PC-9 (cell line): Measurements from ENCODE around the gene KISS1. TPM values are rescaled to one million over a fixed set of nuclear protein-coding genes. Genes with fewer than 3 reads are reported as not detected.

Source experiments
- BruUV-seq: library from RNA; stranded (reverse); fragments of 400-500 nt; replicated peaks from 2 replicates; lab custom pipeline; 2021; lab: Mats Ljungman, UMichigan
- CTCF ChIA-PET: fragments of 300-600 bp; sonication (Branson Sonifier 250); formaldehyde crosslinking; loops from one replicate; lab custom pipeline; 2022; ENCODE audit warnings: antibody characterized with exemption; lab: Charles Lee
- POLR2A ChIA-PET: fragments of 300-600 bp; sonication (Branson Sonifier 250); formaldehyde crosslinking; loops from one replicate; lab custom pipeline; 2022; ENCODE audit warnings: antibody characterized with exemption; ENCODE audit not compliant: unreplicated experiment; lab: Charles Lee
- DNase-seq, 2 experiments: peaks; one replicate each; pipeline versions ENCODE4 v3.0.0 to v3.0.0-alpha.2; 2015 to 2022; ENCODE audit warnings: mixed read lengths in 1 of 2
- H2AFZ ChIP-seq: fragments of 200-600 bp; sonication (generic); 2 replicates; pipeline ENCODE4 v1.8.1; 2017; ENCODE audit warnings: antibody characterized with exemption
- H3F3A ChIP-seq: fragments of 200-600 bp; sonication (generic); 2 replicates; pipeline ENCODE4 v1.8.1; 2017; ENCODE audit warnings: antibody characterized with exemption, mild to moderate bottlenecking, low read depth; ENCODE audit not compliant: insufficient read depth
- H3K27ac ChIP-seq: fragments of 200-600 bp; sonication (generic); 2 replicates; pipeline ENCODE4 v1.6.1; 2016; ENCODE audit warnings: mixed run types
- H3K27me3 ChIP-seq: fragments of 200-600 bp; sonication (generic); 2 replicates; pipeline ENCODE4 v1.6.1; 2016; ENCODE audit warnings: low read depth, mixed run types; ENCODE audit not compliant: insufficient read depth
- H3K36me3 ChIP-seq: fragments of 200-600 bp; sonication (generic); 2 replicates; pipeline ENCODE4 v1.6.1; 2016; ENCODE audit warnings: low read depth, mixed run types
- H3K4me1 ChIP-seq: fragments of 200-600 bp; sonication (generic); replicated peaks from 2 replicates; pipeline ENCODE4 v1.6.1; 2016; ENCODE audit warnings: mixed run types; ENCODE audit not compliant: insufficient read depth
- H3K4me2 ChIP-seq: fragments of 200-600 bp; sonication (generic); 2 replicates; pipeline ENCODE4 v1.6.1; 2017; ENCODE audit warnings: mixed run types
- H3K4me3 ChIP-seq: fragments of 200-600 bp; sonication (generic); 2 replicates; pipeline ENCODE4 v1.6.1; 2016; ENCODE audit warnings: mixed run types
- H3K79me2 ChIP-seq: fragments of 200-600 bp; sonication (generic); 2 replicates; pipeline ENCODE4 v1.6.1; 2017; ENCODE audit warnings: low read depth, mixed run types
- H3K9me2 ChIP-seq: fragments of 200-600 bp; sonication (generic); 2 replicates; pipeline ENCODE4 v1.8.1; 2017; ENCODE audit warnings: mild to moderate bottlenecking; ENCODE audit not compliant: insufficient read depth
- H3K9me3 ChIP-seq: fragments of 200-600 bp; sonication (generic); 2 replicates; pipeline ENCODE4 v1.8.1; 2016; ENCODE audit warnings: low read depth; ENCODE audit not compliant: insufficient read depth
- H4K20me1 ChIP-seq: fragments of 200-600 bp; sonication (generic); 2 replicates; pipeline ENCODE4 v1.8.1; 2017; ENCODE audit not compliant: insufficient read depth
- EZH2 ChIP-seq: fragments of 200-600 bp; sonication (generic); IDR thresholded peaks from 2 replicates; pipeline ENCODE4 v1.8.0; 2017; ENCODE audit warnings: antibody characterized with exemption, low read depth
- intact Hi-C: fragments of 100-400 bp; cut with micrococcal nuclease; formaldehyde crosslinking; loops from one replicate; pipeline ENCODE4 v1.10.0; 2022; ENCODE audit not compliant: unreplicated experiment
- total RNA-seq: library from RNA; stranded (reverse); gene quantifications from 2 replicates; pipeline ENCODE4 v1.2.3, GENCODE V29; 2021
- TF ChIP-seq, protein P1 (sequence below): fragments of 200-600 bp; sonication (generic); conservative IDR thresholded peaks from 2 replicates; pipeline ENCODE4 v1.6.1; 2017; ENCODE audit warnings: mixed run types, antibody characterized with exemption, mild to moderate bottlenecking, moderate library complexity

KISS1 gene
- total RNA-seq, 1 experiment from 2014 or later, result 5.2 TPM

DNA sequence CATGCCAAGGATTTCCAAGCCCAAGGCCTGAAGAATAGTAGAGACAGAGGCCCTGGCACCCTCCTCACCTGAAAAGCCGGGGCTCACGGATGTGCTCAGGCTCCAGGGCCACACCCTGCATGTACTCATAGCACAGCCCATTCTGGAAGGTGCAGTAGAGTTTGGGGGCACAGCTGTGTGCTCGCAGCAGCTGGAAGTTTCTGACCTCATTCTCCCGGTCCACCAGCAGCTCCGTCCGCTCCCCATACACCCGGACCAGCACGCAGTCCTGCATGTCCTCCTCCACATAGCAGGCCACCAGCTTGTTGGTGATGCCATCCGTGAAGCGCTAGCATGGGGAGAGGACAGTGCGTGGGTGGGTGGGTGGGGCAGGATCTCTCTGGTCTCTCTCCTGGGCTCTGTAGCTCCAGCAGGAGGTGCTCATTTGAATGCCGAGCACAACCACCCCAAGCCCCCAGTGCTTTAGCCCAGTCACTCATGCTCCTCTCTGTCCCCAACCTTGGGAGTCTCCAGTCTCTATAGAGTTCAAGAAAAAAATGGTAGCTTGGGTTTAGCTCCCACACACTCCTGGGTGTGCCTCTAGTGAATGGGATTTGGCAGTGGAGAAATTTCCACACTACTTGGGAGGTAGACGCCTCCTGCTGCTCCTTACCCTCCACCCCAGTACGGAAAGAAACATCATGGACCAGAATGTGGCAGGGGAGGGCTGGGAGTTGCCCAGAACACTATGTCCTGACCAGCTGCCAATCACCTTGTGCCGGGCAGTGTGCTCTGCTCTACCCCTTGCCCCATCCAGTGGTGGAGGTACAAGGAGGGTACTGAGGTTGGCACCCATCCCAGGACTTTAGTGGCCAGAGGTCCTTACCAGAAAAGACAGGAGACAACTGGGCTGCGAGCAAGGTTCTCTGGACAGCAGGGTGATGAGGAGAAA lies 46.4 kb downstream of the KISS1 start:
- H3F3A ChIP-seq, result peaks cover 10% of the 10 kb centered on the region; the same call in 1 of the 2 replicates

DNA sequence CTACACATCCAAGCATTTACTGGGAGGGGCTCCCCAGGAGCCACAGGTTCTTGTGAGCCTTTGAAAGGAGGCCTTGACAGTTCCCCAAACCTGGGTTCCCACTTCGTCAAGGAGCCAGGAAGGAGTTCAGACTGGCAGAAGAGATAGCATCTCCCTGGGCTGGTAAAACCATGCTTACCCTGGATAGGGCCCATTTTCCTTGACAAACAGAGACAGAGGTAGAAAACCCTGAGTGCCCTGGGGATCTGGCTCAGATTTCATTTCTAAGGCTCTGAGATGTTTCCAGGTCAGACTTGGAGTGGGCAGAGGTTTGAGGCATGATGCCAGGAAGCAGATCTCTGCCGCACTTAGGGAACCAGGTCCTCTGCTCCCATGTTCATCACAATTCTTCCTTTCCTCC lies 47.2 kb downstream of the KISS1 start:
- no peak for DNase-seq
- CTCF ChIA-PET, result interaction anchor here (0.6 kb wide), 1 partner anchor 656 kb away, joined by 3 read pairs; no protein-coding TSS in a partner anchor
- Histone ChIP-seq H3K27me3 (no peaks in the 10 kb centered on the region), H3F3A (peaks cover 10% of the 10 kb centered on the region; the same call in 1 of the 2 replicates), H3K79me2 (no peaks in the 10 kb centered on the region), H3K36me3 (no peaks in the 10 kb centered on the region), H3K4me2 (no peak overlapping the region), H3K4me3 (no peak overlapping the region), H4K20me1 (no peaks in the 10 kb centered on the region), H3K27ac (no peak overlapping the region), H3K4me1 (peaks cover 16% of the 10 kb centered on the region), H3K9me2 (no peaks in the 10 kb centered on the region), H2AFZ (no peak overlapping the region), H3K9me3 (no peaks in the 10 kb centered on the region)
- TF ChIP-seq EZH2, result no peak
- TF ChIP-seq, protein P1, sequence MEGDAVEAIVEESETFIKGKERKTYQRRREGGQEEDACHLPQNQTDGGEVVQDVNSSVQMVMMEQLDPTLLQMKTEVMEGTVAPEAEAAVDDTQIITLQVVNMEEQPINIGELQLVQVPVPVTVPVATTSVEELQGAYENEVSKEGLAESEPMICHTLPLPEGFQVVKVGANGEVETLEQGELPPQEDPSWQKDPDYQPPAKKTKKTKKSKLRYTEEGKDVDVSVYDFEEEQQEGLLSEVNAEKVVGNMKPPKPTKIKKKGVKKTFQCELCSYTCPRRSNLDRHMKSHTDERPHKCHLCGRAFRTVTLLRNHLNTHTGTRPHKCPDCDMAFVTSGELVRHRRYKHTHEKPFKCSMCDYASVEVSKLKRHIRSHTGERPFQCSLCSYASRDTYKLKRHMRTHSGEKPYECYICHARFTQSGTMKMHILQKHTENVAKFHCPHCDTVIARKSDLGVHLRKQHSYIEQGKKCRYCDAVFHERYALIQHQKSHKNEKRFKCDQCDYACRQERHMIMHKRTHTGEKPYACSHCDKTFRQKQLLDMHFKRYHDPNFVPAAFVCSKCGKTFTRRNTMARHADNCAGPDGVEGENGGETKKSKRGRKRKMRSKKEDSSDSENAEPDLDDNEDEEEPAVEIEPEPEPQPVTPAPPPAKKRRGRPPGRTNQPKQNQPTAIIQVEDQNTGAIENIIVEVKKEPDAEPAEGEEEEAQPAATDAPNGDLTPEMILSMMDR, result no peak
- no TSS peak for BruUV-seq
- POLR2A ChIA-PET, result interaction anchor here (0.6 kb wide), 1 partner anchor 116 kb away, joined by 6 read pairs; no protein-coding TSS in a partner anchor
- intact Hi-C loops, result no loop called here

More for the DNA sequence above, 46.4 kb downstream of the KISS1 start:
- Histone ChIP-seq H3K27ac (no peak overlapping the region), H3K79me2 (no peaks in the 10 kb centered on the region), H3K27me3 (no peaks in the 10 kb centered on the region), H3K4me3 (no peak overlapping the region), H3K36me3 (no peaks in the 10 kb centered on the region), H2AFZ (no peak overlapping the region), H4K20me1 (no peaks in the 10 kb centered on the region), H3K4me2 (no peak overlapping the region), H3K9me2 (no peaks in the 10 kb centered on the region), H3K9me3 (no peaks in the 10 kb centered on the region), H3K4me1 (peaks cover 14% of the 10 kb centered on the region)
- BruUV-seq, result TSS peak; percentile 22
- intact Hi-C loops, result no loop called here
- TF ChIP-seq, protein P1, result no peak
- TF ChIP-seq EZH2, result no peak
- CTCF ChIA-PET, result interaction anchor here (0.6 kb wide), 1 partner anchor 655 kb away, joined by 3 read pairs; no protein-coding TSS in a partner anchor
- no peak for DNase-seq
- POLR2A ChIA-PET, result interaction anchor here (0.6 kb wide), 2 partner anchors 117 to 137 kb away, joined by 3 to 6 read pairs; no protein-coding TSS in a partner anchor

DNA sequence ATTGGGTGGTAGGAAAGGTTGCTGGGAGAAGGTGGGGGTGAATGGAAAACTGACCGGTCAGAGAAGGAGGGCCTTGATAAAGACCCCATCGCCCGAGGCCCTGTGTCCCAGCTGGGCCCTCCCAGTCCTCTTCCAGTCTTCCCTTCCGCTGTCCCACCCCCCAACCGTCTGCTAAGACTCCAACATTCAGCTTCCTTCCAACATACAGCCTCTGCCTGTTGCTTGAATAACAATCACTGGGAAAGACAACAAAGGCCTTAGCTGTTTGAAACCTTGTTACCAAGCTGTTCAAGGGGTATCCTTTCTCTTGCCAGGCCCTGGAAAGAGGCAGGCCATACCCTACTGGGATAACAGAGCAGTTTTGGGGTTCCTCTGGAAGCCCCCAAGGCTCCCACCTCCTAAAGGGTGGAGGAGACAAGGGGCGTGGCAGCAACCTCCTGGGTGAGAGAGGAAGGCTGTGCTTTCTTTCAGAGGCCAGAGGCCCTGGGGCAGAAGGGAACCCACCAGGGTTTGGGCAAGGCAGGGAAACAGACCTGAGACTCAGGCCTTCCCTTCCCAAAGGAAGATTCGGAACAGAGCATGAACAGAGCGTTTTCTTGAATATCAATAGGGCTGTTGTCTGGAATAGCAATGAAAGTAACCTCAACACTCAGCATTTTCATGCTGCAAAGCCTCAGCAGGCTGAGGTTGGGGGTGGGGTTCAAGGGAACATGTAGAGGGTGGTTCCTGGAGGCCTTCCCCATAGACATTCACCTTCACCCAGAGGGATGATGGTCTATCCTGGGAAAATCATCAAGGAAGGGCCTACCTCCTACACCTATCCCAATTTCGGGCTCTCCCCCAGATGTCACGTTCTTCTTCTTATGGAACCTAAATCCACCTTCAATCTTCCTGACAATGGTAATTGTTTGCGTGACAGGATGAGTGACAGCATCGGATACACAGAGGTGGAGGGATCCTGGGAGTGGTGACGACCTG lies 48.6 kb downstream of the KISS1 start:
- Histone ChIP-seq H3F3A (peaks cover 10% of the 10 kb centered on the region; the same call in 1 of the 2 replicates), H3K9me2 (no peaks in the 10 kb centered on the region), H3K4me2 (no peak overlapping the region), H3K4me3 (no peak overlapping the region), H3K9me3 (no peaks in the 10 kb centered on the region), H3K4me1 (peaks cover 10% of the 10 kb centered on the region), H3K36me3 (no peaks in the 10 kb centered on the region), H4K20me1 (no peaks in the 10 kb centered on the region), H3K27me3 (no peaks in the 10 kb centered on the region), H3K79me2 (no peaks in the 10 kb centered on the region), H3K27ac (no peak overlapping the region), H2AFZ (no peak overlapping the region)
- ChIA-PET POLR2A (interaction anchor here (0.6 kb wide), 1 partner anchor 282 kb away, joined by 3 read pairs; no protein-coding TSS in a partner anchor), CTCF (no interaction called here)
- TF ChIP-seq EZH2, result no peak
- TF ChIP-seq, protein P1, result no peak
- intact Hi-C loops, result no loop called here
- no TSS peak for BruUV-seq
- DNase-seq, result no peak
